SK-N-SH (cell line): Measurements from ENCODE around the gene ZFYVE9. TPM values are rescaled to one million over a fixed set of nuclear protein-coding genes. Genes with fewer than 3 reads are reported as not detected.

Experiments used
- CTCF ChIA-PET: fragments of 300-600, 350-600 bp; formaldehyde crosslinking; extraction: SDS; loops from one replicate; lab custom pipeline; 2021; lab: Yijun Ruan, JAX
- POLR2A ChIA-PET: fragments of 350-600 bp; sonication (Branson Sonifier 250); formaldehyde crosslinking; extraction: SDS; loops from one replicate; lab custom pipeline; 2020; ENCODE audit warnings: antibody characterized with exemption, inconsistent platforms; lab: Yijun Ruan, JAX
- DNase-seq: peaks from one replicate; pipeline ENCODE4 v3.0.0; 2012
- H2AFZ ChIP-seq: fragments of 200-600 bp; sonication (generic); 2 replicates; pipeline ENCODE4 v1.8.1; 2016; ENCODE audit warnings: antibody characterized with exemption, mild to moderate bottlenecking, low read depth
- H3F3A ChIP-seq: fragments of 200-600 bp; sonication (generic); replicated peaks from 2 replicates; pipeline ENCODE3; 2016; ENCODE audit warnings: antibody characterized with exemption, mild to moderate bottlenecking; ENCODE audit not compliant: insufficient read depth
- H3K27ac ChIP-seq, 2 experiments: fragments of 200-500 bp in 1 of 2; fragments of 200-600 bp in 1 of 2; sonication (Bioruptor generic) in 1 of 2; sonication (generic), shearing (Covaris generic) in 1 of 2; 2 replicates each; pipeline versions ENCODE4 v1.5.1 to v1.6.1; 2014 to 2016; ENCODE audit warnings: low read depth in 2 of 2, inconsistent platforms in 1 of 2, low read length in 1 of 2, mild to moderate bottlenecking in 1 of 2, mixed read lengths in 1 of 2
- H3K27me3 ChIP-seq: fragments of 200-600 bp; sonication (generic), shearing (Covaris generic); 2 replicates; pipeline ENCODE4 v1.6.1; 2016; ENCODE audit warnings: mixed run types; ENCODE audit not compliant: insufficient read depth
- H3K36me3 ChIP-seq, 2 experiments: fragments of 200-500 bp in 1 of 2; fragments of 200-600 bp in 1 of 2; sonication (Bioruptor generic) in 1 of 2; sonication (generic) in 1 of 2; replicated peaks in 1 of 2; 2 replicates each; pipeline versions ENCODE3 to v1.5.1; 2014 to 2016; ENCODE audit warnings: low read length in 1 of 2, mild to moderate bottlenecking in 1 of 2; ENCODE audit not compliant: insufficient read depth in 2 of 2, control insufficient read depth in 1 of 2
- H3K4me1 ChIP-seq, 2 experiments: fragments of 200-500 bp in 1 of 2; fragments of 200-600 bp in 1 of 2; sonication (Bioruptor generic) in 1 of 2; sonication (generic), shearing (Covaris generic) in 1 of 2; 2 replicates each; pipeline versions ENCODE4 v1.5.1 to v1.6.1; 2014 to 2016; ENCODE audit warnings: low read depth in 1 of 2, low read length in 1 of 2, mixed run types in 1 of 2; ENCODE audit not compliant: insufficient read depth in 2 of 2, control insufficient read depth in 1 of 2
- H3K4me2 ChIP-seq: fragments of 200-600 bp; sonication (generic), shearing (Covaris generic); 2 replicates; pipeline ENCODE4 v1.6.1; 2017; ENCODE audit warnings: mixed run types
- H3K4me3 ChIP-seq, 2 experiments: fragments of 200-500 bp in 1 of 2; fragments of 200-600 bp in 1 of 2; sonication (Bioruptor generic) in 1 of 2; sonication (generic), shearing (Covaris generic) in 1 of 2; 2 replicates each; pipeline versions ENCODE4 v1.5.1 to v1.8.1; 2014 to 2016; ENCODE audit warnings: low read depth in 2 of 2, inconsistent platforms in 1 of 2, low read length in 1 of 2, mild to moderate bottlenecking in 1 of 2, mixed read lengths in 1 of 2, moderate library complexity in 1 of 2
- H3K79me2 ChIP-seq: fragments of 200-600 bp; sonication (generic); 2 replicates; pipeline ENCODE4 v1.8.1; 2017; ENCODE audit warnings: mild to moderate bottlenecking; ENCODE audit not compliant: insufficient read depth
- H3K9ac ChIP-seq: fragments of 200-600 bp; sonication (generic); 2 replicates; pipeline ENCODE4 v1.6.1; 2017; ENCODE audit warnings: mixed run types
- H3K9me2 ChIP-seq: fragments of 200-600 bp; sonication (generic); 2 replicates; pipeline ENCODE4 v1.6.1; 2017; ENCODE audit warnings: mixed run types
- H3K9me3 ChIP-seq: fragments of 200-600 bp; sonication (generic); 2 replicates; pipeline ENCODE4 v1.6.1; 2017; ENCODE audit warnings: mixed run types, mild to moderate bottlenecking, moderate library complexity
- H4K20me1 ChIP-seq: fragments of 200-600 bp; sonication (generic); 2 replicates; pipeline ENCODE4 v1.6.1; 2017; ENCODE audit warnings: mild to moderate bottlenecking, mixed run types; ENCODE audit not compliant: insufficient read depth
- CTCF ChIP-seq: fragments of 200-600 bp; sonication (generic); IDR thresholded peaks from 2 replicates; pipeline ENCODE4 v1.6.1; 2017; ENCODE audit warnings: antibody characterized with exemption, mild to moderate bottlenecking, moderate library complexity
- EP300 ChIP-seq, 2 experiments: IDR thresholded peaks; 2 replicates each; pipeline versions ENCODE4 v1.4.0 to v1.6.1; 2012; ENCODE audit warnings: borderline replicate concordance in 1 of 2, low read depth in 1 of 2, low read length in 1 of 2
- EZH2phosphoT487 ChIP-seq: fragments of 200-600 bp; sonication (generic); IDR thresholded peaks from 2 replicates; pipeline ENCODE4 v1.6.1; 2017; ENCODE audit warnings: low read depth, mixed run types, mild to moderate bottlenecking, antibody characterized with exemption, moderate library complexity, borderline replicate concordance
- FOSL2 ChIP-seq: IDR thresholded peaks from 2 replicates; pipeline ENCODE4 v1.4.0; 2012; ENCODE audit warnings: low read depth, mild to moderate bottlenecking, moderate library complexity, borderline replicate concordance
- FOXM1 ChIP-seq: IDR thresholded peaks from 2 replicates; pipeline ENCODE4 v1.4.0; 2012; ENCODE audit warnings: low read depth, mild to moderate bottlenecking
- GABPA ChIP-seq: IDR thresholded peaks from 2 replicates; pipeline ENCODE4 v1.4.0; 2012; ENCODE audit warnings: low read depth, mild to moderate bottlenecking
- MEF2A ChIP-seq: IDR thresholded peaks from 2 replicates; pipeline ENCODE4 v1.4.0; 2012; ENCODE audit warnings: low read depth, borderline replicate concordance
- NFIC ChIP-seq: IDR thresholded peaks from 2 replicates; pipeline ENCODE4 v1.4.0; 2012; ENCODE audit warnings: borderline replicate concordance
- NRF1 ChIP-seq: IDR thresholded peaks from 2 replicates; pipeline ENCODE4 v1.6.1; 2012; ENCODE audit warnings: low read depth, mild to moderate bottlenecking, low read length
- PBX3 ChIP-seq: IDR thresholded peaks from 2 replicates; pipeline ENCODE4; 2012
- RAD21 ChIP-seq: IDR thresholded peaks from 2 replicates; pipeline ENCODE4 v1.6.1; 2012; ENCODE audit warnings: mild to moderate bottlenecking, low read length
- RFX5 ChIP-seq: IDR thresholded peaks from 2 replicates; pipeline ENCODE4 v1.6.1; 2012; ENCODE audit warnings: mild to moderate bottlenecking, improper control_type of control experiment, low read length
- SIN3A ChIP-seq: IDR thresholded peaks from 2 replicates; pipeline ENCODE4 v1.6.1; 2012; ENCODE audit warnings: low read depth, mild to moderate bottlenecking, low read length, moderate library complexity, borderline replicate concordance
- SMC3 ChIP-seq: IDR thresholded peaks from 2 replicates; pipeline ENCODE4 v1.6.1; 2012; ENCODE audit warnings: low read depth, low read length, improper control_type of control experiment
- TCF12 ChIP-seq: IDR thresholded peaks from 2 replicates; pipeline ENCODE4 v1.4.0; 2012
- WGBS: methylation state at CpG from one replicate; pipeline ENCODE4 v1.1.6; 2017; ENCODE audit warnings: low lambda C conversion rate; 5-methylcytosine and 5-hydroxymethylcytosine counted together
- polyA plus RNA-seq, 3 experiments: library from polyadenylated mRNA; depleted of rRNA; stranded (reverse); fragments of >200 nt; gene quantifications; 2 replicates each; pipeline ENCODE4 v1.2.3, GENCODE V29; 2012
- TF ChIP-seq, protein P1 (sequence below): IDR thresholded peaks from 2 replicates; pipeline ENCODE4 v1.4.0; 2012; ENCODE audit warnings: low read depth
- TF ChIP-seq, protein P2 (sequence below): fragments of 150-350 bp; IDR thresholded peaks from 2 replicates; pipeline ENCODE4 v1.6.1; 2017; ENCODE audit warnings: antibody characterized with exemption, low read length, low read depth, borderline replicate concordance
- TF ChIP-seq, protein P3 (sequence below): IDR thresholded peaks from 2 replicates; pipeline ENCODE4 v1.6.1; 2012; ENCODE audit warnings: mild to moderate bottlenecking, low read depth, low read length, moderate library complexity
- TF ChIP-seq, protein P4 (sequence below): IDR thresholded peaks from 2 replicates; pipeline ENCODE4 v1.4.0; 2012; ENCODE audit warnings: low read depth, borderline replicate concordance

ZFYVE9 gene
- polyA plus RNA-seq, 1 of the 3 experiments (the other 2 are of a cell fraction) = 4.1 TPM

GRCh38 chr1:52323731-52324130, 181.8 kb downstream of the ZFYVE9 start:
- ChIA-PET POLR2A (interaction anchor here (0.6 kb wide), 1 partner anchor 147 kb away, joined by 3 read pairs; no protein-coding TSS in a partner anchor), CTCF (interaction anchor here (0.7 to 1.5 kb wide), 3 partner anchors 25 to 362 kb away, joined by 3 read pairs; no protein-coding TSS in a partner anchor)
- no peak overlapping the region for H3K9ac ChIP-seq
- no peaks in the 10 kb centered on the region for H3K9me2 ChIP-seq
- no peaks in the 10 kb centered on the region for H3K9me3 ChIP-seq
- peaks cover 7% of the 10 kb centered on the region for H3F3A ChIP-seq
- no peaks in the 10 kb centered on the region for H4K20me1 ChIP-seq
- no peak overlapping the region for H3K27ac ChIP-seq
- no peaks in the 10 kb centered on the region for H3K27me3 ChIP-seq
- WGBS = 95% methylated on average over 8 of the region's 8 CpGs
- no peak overlapping the region for H2AFZ ChIP-seq
- no peak overlapping the region for H3K4me3 ChIP-seq
- TF ChIP-seq, protein P1, sequence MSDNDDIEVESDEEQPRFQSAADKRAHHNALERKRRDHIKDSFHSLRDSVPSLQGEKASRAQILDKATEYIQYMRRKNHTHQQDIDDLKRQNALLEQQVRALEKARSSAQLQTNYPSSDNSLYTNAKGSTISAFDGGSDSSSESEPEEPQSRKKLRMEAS = no peak
- TF ChIP-seq EZH2phosphoT487 = no peak
- TF ChIP-seq, protein P2, sequence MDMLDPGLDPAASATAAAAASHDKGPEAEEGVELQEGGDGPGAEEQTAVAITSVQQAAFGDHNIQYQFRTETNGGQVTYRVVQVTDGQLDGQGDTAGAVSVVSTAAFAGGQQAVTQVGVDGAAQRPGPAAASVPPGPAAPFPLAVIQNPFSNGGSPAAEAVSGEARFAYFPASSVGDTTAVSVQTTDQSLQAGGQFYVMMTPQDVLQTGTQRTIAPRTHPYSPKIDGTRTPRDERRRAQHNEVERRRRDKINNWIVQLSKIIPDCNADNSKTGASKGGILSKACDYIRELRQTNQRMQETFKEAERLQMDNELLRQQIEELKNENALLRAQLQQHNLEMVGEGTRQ = no peak
- no peak for TF ChIP-seq EP300 (IDR thresholded peaks at IDR 0.05; ENCODE audit: borderline replicate concordance in 1 of 2, low read depth in 1 of 2, low read length in 1 of 2)
- no peak for TF ChIP-seq NRF1
- TF ChIP-seq SMC3 = no peak
- TF ChIP-seq RFX5 = no peak
- TF ChIP-seq NFIC = no peak
- TF ChIP-seq FOSL2 = no peak
- no peak for TF ChIP-seq GABPA
- no peak for TF ChIP-seq FOXM1
- H3K4me2 ChIP-seq = no peak overlapping the region
- no peak for DNase-seq
- H3K36me3 ChIP-seq = no peaks in the 10 kb centered on the region
- H3K4me1 ChIP-seq = no peaks in the 10 kb centered on the region; a peak in 1 of 4 replicates
- H3K79me2 ChIP-seq = no peaks in the 10 kb centered on the region

DNA sequence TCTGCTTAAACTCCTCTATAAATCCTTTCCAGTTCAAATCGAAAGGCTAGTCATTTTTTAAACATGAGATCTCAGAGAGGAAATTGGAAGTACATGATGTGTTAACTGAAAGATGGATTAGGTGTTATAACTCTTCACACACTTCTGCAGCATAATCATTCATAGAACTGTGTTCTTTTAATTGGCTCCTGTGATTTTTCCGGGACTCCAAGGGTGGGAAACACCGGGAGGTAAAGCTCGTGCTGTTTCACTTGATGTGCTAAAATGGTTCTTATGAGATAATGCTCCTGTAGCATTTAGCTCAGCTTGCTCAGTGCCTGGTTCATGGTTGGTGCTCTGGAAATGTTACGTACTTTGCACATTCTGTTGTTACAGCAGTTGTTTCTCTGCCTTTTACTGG, 183.9 kb downstream of the ZFYVE9 start:
- Histone ChIP-seq H3K4me1 (no peaks in the 10 kb centered on the region; a peak in 1 of 4 replicates), H3K9me2 (no peaks in the 10 kb centered on the region), H3K9me3 (no peaks in the 10 kb centered on the region), H3F3A (peaks cover 11% of the 10 kb centered on the region), H2AFZ (no peak overlapping the region), H3K27ac (no peak overlapping the region), H3K36me3 (no peaks in the 10 kb centered on the region), H3K79me2 (no peaks in the 10 kb centered on the region), H3K4me2 (no peak overlapping the region), H3K9ac (no peak overlapping the region), H4K20me1 (no peaks in the 10 kb centered on the region), H3K4me3 (no peak overlapping the region), H3K27me3 (no peaks in the 10 kb centered on the region)
- POLR2A ChIA-PET = no interaction called here
- DNase-seq = no peak
- 92% methylated on average over 5 of the region's 5 CpGs for WGBS
- CTCF ChIA-PET = no interaction called here
- TF ChIP-seq, protein P2 = no peak
- TF ChIP-seq TCF12 = no peak
- no peak for TF ChIP-seq RAD21
- no peak for TF ChIP-seq SIN3A
- no peak for TF ChIP-seq PBX3
- TF ChIP-seq, protein P3, sequence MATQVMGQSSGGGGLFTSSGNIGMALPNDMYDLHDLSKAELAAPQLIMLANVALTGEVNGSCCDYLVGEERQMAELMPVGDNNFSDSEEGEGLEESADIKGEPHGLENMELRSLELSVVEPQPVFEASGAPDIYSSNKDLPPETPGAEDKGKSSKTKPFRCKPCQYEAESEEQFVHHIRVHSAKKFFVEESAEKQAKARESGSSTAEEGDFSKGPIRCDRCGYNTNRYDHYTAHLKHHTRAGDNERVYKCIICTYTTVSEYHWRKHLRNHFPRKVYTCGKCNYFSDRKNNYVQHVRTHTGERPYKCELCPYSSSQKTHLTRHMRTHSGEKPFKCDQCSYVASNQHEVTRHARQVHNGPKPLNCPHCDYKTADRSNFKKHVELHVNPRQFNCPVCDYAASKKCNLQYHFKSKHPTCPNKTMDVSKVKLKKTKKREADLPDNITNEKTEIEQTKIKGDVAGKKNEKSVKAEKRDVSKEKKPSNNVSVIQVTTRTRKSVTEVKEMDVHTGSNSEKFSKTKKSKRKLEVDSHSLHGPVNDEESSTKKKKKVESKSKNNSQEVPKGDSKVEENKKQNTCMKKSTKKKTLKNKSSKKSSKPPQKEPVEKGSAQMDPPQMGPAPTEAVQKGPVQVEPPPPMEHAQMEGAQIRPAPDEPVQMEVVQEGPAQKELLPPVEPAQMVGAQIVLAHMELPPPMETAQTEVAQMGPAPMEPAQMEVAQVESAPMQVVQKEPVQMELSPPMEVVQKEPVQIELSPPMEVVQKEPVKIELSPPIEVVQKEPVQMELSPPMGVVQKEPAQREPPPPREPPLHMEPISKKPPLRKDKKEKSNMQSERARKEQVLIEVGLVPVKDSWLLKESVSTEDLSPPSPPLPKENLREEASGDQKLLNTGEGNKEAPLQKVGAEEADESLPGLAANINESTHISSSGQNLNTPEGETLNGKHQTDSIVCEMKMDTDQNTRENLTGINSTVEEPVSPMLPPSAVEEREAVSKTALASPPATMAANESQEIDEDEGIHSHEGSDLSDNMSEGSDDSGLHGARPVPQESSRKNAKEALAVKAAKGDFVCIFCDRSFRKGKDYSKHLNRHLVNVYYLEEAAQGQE = no peak
- no peak for TF ChIP-seq FOXM1
- no peak for TF ChIP-seq CTCF
- TF ChIP-seq MEF2A = no peak
- TF ChIP-seq, protein P4, sequence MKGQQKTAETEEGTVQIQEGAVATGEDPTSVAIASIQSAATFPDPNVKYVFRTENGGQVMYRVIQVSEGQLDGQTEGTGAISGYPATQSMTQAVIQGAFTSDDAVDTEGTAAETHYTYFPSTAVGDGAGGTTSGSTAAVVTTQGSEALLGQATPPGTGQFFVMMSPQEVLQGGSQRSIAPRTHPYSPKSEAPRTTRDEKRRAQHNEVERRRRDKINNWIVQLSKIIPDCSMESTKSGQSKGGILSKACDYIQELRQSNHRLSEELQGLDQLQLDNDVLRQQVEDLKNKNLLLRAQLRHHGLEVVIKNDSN = no peak
